GM23338 (cell line): ENCODE measurements around the gene PTPRN2. TPM values are rescaled to one million over a fixed set of nuclear protein-coding genes. Genes with fewer than 3 reads are reported as not detected.

Experiments used
- ATAC-seq: fragments of 200-7000 bp; cut with Tn5 transposase; 3 replicates; pipeline ENCODE4 v1.9.1; 2020
- DNase-seq: peaks from one replicate; pipeline ENCODE4 v3.0.0-alpha.2; 2015; ENCODE audit warnings: low spot score
- H2AFZ ChIP-seq: fragments of 200-600 bp; sonication (generic); 2 replicates; pipeline ENCODE4 v1.8.0; 2016; ENCODE audit warnings: antibody characterized with exemption, mild to moderate bottlenecking, moderate library complexity
- H3F3A ChIP-seq: fragments of 200-600 bp; sonication (generic); replicated peaks from 2 replicates; pipeline ENCODE4 v1.8.0; 2017; ENCODE audit warnings: antibody characterized with exemption, mixed run types, low read depth
- H3K27ac ChIP-seq: fragments of 200-600 bp; sonication (generic); 2 replicates; pipeline ENCODE4 v1.6.1; 2016; ENCODE audit warnings: low read depth
- H3K27me3 ChIP-seq: fragments of 200-600 bp; sonication (generic); 2 replicates; pipeline ENCODE4 v1.8.0; 2016; ENCODE audit warnings: mild to moderate bottlenecking, mixed run types, moderate library complexity; ENCODE audit not compliant: insufficient read depth
- H3K36me3 ChIP-seq: fragments of 200-600 bp; sonication (generic); 2 replicates; pipeline ENCODE4 v1.8.0; 2016; ENCODE audit warnings: mild to moderate bottlenecking; ENCODE audit not compliant: insufficient read depth
- H3K4me1 ChIP-seq: fragments of 200-600 bp; sonication (generic); 2 replicates; pipeline ENCODE4 v1.8.0; 2016; ENCODE audit warnings: mild to moderate bottlenecking, moderate library complexity; ENCODE audit not compliant: insufficient read depth
- H3K4me2 ChIP-seq: fragments of 200-600 bp; sonication (generic); 2 replicates; pipeline ENCODE4 v1.7.1; 2017; ENCODE audit warnings: mixed run types
- H3K4me3 ChIP-seq: fragments of 200-600 bp; sonication (generic); 2 replicates; pipeline ENCODE4 v1.6.1; 2016; ENCODE audit warnings: mixed run types
- H3K79me2 ChIP-seq: fragments of 200-600 bp; sonication (generic); replicated peaks from 2 replicates; pipeline ENCODE4 v1.8.0; 2017; ENCODE audit warnings: mild to moderate bottlenecking; ENCODE audit not compliant: insufficient read depth
- H3K9me2 ChIP-seq: fragments of 200-600 bp; sonication (generic); 2 replicates; pipeline ENCODE4 v1.8.0; 2017; ENCODE audit not compliant: insufficient read depth
- H4K20me1 ChIP-seq: fragments of 200-600 bp; sonication (generic); replicated peaks from 2 replicates; pipeline ENCODE4 v1.8.0; 2017; ENCODE audit warnings: mild to moderate bottlenecking; ENCODE audit not compliant: insufficient read depth
- H3K27ac Mint-ChIP-seq: 2 replicates; pipeline ENCODE4 v1.8.0; 2020; ENCODE audit warnings: inconsistent platforms, mild to moderate bottlenecking, moderate library complexity, mixed read lengths
- H3K27me3 Mint-ChIP-seq: 3 replicates; pipeline ENCODE4 v1.8.0; 2022; ENCODE audit warnings: low read depth, mild to moderate bottlenecking, moderate library complexity, mixed read lengths, inconsistent platforms; ENCODE audit not compliant: insufficient read depth, poor library complexity
- H3K36me3 Mint-ChIP-seq: 3 replicates; pipeline ENCODE4 v1.8.0; 2021; ENCODE audit warnings: low read depth, mild to moderate bottlenecking, inconsistent platforms, moderate library complexity, mixed read lengths
- H3K4me1 Mint-ChIP-seq: 3 replicates; pipeline ENCODE4 v1.8.0; 2020; ENCODE audit warnings: mild to moderate bottlenecking, inconsistent platforms, mixed read lengths
- H3K4me3 Mint-ChIP-seq: 3 replicates; pipeline ENCODE4 v1.8.0; 2021; ENCODE audit warnings: moderate library complexity, mild to moderate bottlenecking, inconsistent platforms, mixed read lengths
- H3K9me3 Mint-ChIP-seq: 3 replicates; pipeline ENCODE4 v1.8.0; 2020; ENCODE audit warnings: moderate library complexity, mild to moderate bottlenecking, inconsistent platforms, mixed read lengths
- CREB1 ChIP-seq: fragments of 250-450 bp; sonication (Bioruptor Pico); IDR thresholded peaks from 2 replicates; pipeline ENCODE4 v1.5.0; 2020; ENCODE audit warnings: low read depth, mild to moderate bottlenecking, moderate library complexity
- ETS1 ChIP-seq: IDR thresholded peaks from 2 replicates; pipeline ENCODE4 v1.6.1; 2016; ENCODE audit warnings: antibody characterized with exemption
- EZH2phosphoT487 ChIP-seq: fragments of 200-600 bp; sonication (generic); IDR thresholded peaks from one replicate; pipeline ENCODE4 v1.8.1; 2018; ENCODE audit warnings: antibody characterized with exemption; ENCODE audit not compliant: unreplicated experiment
- JUNB ChIP-seq: IDR thresholded peaks from one replicate; pipeline ENCODE4 v1.6.1; 2016; ENCODE audit warnings: antibody characterized with exemption; ENCODE audit not compliant: unreplicated experiment
- NANOG ChIP-seq: IDR thresholded peaks from 2 replicates; pipeline ENCODE4 v1.6.1; 2016; ENCODE audit warnings: antibody characterized with exemption, borderline replicate concordance
- POLR2AphosphoS5 ChIP-seq: IDR thresholded peaks from 2 replicates; pipeline ENCODE4 v1.6.1; 2016; ENCODE audit warnings: antibody characterized with exemption, low read depth
- STAT1 ChIP-seq: IDR thresholded peaks from one replicate; pipeline ENCODE4 v1.6.1; 2016; ENCODE audit warnings: antibody characterized with exemption; ENCODE audit not compliant: unreplicated experiment
- ZNF114 ChIP-seq: fragments of 250-450 bp; sonication (Bioruptor Pico); IDR thresholded peaks from 2 replicates; pipeline ENCODE4 v1.5.0; 2020; ENCODE audit warnings: mild to moderate bottlenecking, moderate library complexity
- ZNF331 ChIP-seq: fragments of 250-450 bp; sonication (Bioruptor Pico); IDR thresholded peaks from 2 replicates; pipeline ENCODE4 v1.5.0; 2020; ENCODE audit warnings: low read depth, mild to moderate bottlenecking, moderate library complexity
- ZNF462 ChIP-seq: fragments of 250-450 bp; sonication (Bioruptor Pico); IDR thresholded peaks from 2 replicates; pipeline ENCODE4 v1.5.0; 2020; ENCODE audit warnings: mild to moderate bottlenecking, moderate library complexity
- polyA plus RNA-seq: library from polyadenylated mRNA; unstranded; fragments of >200 nt; fragmentation: Nextera tagmentation; extraction: Ambion mirVana; gene quantifications from 2 replicates; pipeline ENCODE4 v1.2.1, GENCODE V29; 2016
- total RNA-seq: library from RNA; depleted of rRNA; stranded (reverse); fragments of >200 nt; shearing (Covaris generic); gene quantifications from 2 replicates; pipeline ENCODE4 v1.2.3, GENCODE V29; 2014

PTPRN2 gene
- total and polyA plus RNA-seq, 2 experiments from 2014 or later, result 0.87 to 4.0 TPM

GRCh38 chr7:157944051-157944450, 643.6 kb downstream of the PTPRN2 start:
- H3K27ac ChIP-seq, result no peak overlapping the region
- no peaks in the 10 kb centered on the region for H3F3A ChIP-seq
- Mint-ChIP-seq H3K4me1 (no peaks in the 10 kb centered on the region), H3K4me3 (no peak overlapping the region), H3K9me3 (peaks cover 97% of the 10 kb centered on the region), H3K36me3 (peaks cover 65% of the 10 kb centered on the region), H3K27me3 (peaks cover 10% of the 10 kb centered on the region), H3K27ac (no peak overlapping the region)
- H3K4me3 ChIP-seq, result no peak overlapping the region
- no peaks in the 10 kb centered on the region for H3K79me2 ChIP-seq
- no peak overlapping the region for H3K4me2 ChIP-seq
- DNase-seq (no peak), ATAC-seq (no peak)
- H3K36me3 ChIP-seq, result no peaks in the 10 kb centered on the region
- H3K27me3 ChIP-seq, result no peaks in the 10 kb centered on the region
- no peaks in the 10 kb centered on the region for H3K4me1 ChIP-seq
- no peaks in the 10 kb centered on the region for H4K20me1 ChIP-seq
- no peaks in the 10 kb centered on the region for H3K9me2 ChIP-seq
- H2AFZ ChIP-seq, result no peak overlapping the region
- TF ChIP-seq EZH2phosphoT487 (no peak), CREB1 (CRISPR knock-in tag) (no peak), STAT1 (no peak), NANOG (no peak), ZNF462 (no peak), JUNB (no peak), POLR2AphosphoS5 (no peak), ZNF114 (CRISPR knock-in tag) (no peak), ZNF331 (CRISPR knock-in tag) (no peak), ETS1 (no peak)
